ENCODE data around the gene FAM76A.

- TF ChIP-seq, protein P1, sequence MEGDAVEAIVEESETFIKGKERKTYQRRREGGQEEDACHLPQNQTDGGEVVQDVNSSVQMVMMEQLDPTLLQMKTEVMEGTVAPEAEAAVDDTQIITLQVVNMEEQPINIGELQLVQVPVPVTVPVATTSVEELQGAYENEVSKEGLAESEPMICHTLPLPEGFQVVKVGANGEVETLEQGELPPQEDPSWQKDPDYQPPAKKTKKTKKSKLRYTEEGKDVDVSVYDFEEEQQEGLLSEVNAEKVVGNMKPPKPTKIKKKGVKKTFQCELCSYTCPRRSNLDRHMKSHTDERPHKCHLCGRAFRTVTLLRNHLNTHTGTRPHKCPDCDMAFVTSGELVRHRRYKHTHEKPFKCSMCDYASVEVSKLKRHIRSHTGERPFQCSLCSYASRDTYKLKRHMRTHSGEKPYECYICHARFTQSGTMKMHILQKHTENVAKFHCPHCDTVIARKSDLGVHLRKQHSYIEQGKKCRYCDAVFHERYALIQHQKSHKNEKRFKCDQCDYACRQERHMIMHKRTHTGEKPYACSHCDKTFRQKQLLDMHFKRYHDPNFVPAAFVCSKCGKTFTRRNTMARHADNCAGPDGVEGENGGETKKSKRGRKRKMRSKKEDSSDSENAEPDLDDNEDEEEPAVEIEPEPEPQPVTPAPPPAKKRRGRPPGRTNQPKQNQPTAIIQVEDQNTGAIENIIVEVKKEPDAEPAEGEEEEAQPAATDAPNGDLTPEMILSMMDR (IDR thresholded peaks at IDR 0.05): no peak
- TF ChIP-seq POLR2A (IDR thresholded peaks at IDR 0.05): no peak
These were observed 36.2 kb upstream of the FAM76A start for GRCh38 chr1:27689423-27690173.

Data from stomach (tissue), 4 donors.